C1 segment of cervical spinal cord (tissue), 14 donors: ENCODE data around the gene NLN.
A peak's percentile ranks its signal among the peaks of the same experiment; 100 is the strongest.
"Not testable (repeated sequence)": the region's sequence is repeated elsewhere in the genome, so short reads cannot be mapped to it uniquely, and the experiment has no call there.

Experiments
- DNase-seq, 14 donors: peaks; one replicate each; lab custom pipeline; 2025; lab: John Stamatoyannopoulos, UW

Gene NLN

DNA sequence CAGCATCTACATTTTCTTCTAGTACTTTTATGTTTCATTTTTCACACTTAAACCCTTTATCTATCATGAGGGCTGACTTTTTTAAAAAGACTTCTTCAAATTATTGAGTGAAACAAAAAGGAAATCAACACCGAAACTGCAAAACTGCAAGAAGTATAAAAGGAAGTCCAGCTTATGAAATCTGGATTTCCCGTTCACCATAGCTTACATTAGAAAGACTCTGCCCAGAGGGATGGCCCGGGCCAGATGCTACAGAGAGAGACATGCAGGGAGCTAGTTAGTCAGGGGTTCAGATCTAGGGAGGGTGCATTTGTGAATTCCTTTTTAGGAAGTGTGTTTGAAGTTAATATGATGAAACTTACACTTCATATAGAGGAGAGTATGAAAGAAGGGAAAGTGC is 10.0 kb downstream of the NLN start:
- DNase-seq, result not testable (repeated sequence)

DNA sequence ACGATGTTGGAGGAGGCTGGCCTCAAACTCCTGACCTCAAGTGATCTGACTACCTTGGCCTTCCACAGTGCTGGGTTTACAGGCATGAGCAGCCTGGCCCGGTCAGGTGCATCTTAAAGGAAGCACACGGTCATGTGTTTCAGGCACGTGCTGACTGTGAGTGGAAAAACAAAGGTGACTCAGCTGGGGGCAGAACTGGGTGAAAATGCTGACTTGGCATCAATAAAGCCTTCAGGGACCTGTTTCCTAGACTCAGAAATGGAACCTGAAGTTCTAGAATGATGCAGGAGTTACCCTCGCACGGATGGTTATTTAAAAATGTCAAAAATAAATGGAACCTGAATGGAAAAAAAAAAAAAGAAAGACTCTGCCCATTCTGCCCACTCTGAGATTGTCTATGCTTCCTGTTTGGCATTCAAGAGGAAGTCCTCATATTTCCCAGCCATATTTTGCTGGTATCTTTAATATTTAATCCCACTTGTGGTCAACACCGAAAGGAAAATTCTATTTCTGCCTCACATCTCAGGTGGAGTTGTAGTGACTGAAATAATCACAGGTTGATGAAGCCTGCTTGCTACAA is 12.3 kb downstream of the NLN start:
- not testable (repeated sequence) for DNase-seq

DNA sequence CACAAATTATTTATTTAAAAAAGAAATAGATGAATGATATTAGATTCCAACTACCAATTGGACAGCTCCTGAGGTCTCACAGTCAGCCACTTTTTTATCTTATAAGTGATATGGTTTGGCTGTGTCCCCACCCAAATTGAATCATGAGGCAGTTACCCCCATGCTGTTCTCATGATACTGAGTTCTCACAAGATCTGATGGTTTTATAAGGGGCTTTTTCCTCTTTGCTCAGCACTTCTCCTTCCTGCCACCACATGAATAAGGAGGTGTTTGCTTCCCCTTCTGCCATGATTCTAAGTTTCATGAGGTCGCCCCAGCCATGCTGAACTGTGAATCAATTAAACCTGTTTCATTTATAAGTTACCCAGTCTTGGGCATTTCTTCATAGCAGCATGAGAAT is 12.9 kb downstream of the NLN start:
- DNase-seq, result no peak

DNA sequence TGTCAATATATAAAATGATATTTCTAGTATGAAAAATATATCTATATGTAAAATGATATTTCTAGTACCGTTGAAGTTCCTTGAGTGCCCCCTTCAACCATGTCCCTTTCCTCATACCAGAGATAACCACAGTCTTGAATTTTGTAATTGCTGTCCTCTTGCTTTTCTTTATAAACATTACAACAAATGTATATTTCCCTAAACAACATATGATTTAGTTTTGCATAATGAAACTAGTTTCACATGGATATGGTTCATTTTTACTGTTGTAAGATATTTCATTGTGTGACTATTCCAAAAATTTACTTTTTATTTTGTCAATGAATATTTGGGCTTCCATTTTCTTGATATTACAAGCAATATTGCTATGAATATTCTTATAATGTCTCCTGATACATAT is 14.0 kb downstream of the NLN start:
- DNase-seq, result no peak

DNA sequence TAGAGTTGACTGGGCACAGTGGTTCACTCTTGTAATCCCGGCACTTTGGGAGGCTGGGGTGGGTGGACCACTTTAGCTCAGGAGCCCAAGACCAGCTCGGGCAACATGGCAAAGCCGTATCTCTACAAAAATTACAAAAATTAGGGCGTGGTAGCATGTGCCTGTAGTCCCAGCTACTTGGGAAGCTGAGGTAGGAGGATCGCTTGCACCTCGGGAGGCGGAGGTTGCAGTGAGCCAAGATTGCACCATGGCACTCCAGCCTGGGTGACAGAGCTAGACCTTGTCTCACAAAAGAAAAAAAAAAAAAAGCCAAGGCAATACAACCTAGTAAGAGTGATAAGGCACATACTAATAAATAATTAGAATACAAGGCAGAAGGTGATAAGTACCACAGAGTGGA is 15.8 kb downstream of the NLN start:
- no peak for DNase-seq

DNA sequence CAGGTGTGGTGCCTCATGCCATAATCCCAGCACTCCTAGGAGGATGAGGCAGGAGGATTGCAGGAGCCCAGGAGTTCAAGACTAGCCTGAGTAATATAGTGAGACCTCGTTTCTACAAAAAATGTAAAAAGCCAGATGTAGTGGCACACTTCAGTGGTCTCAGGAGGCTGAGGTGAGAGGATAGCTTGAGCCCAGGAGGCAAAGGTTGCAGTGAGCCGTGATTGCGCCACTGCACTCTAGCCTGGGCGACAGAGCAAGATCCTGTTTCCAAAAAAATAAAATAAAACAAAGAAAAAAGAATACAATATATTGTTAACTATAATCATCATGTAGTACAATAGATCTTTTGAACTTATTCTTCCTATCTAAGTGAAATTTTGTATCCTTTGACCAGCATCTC is 16.3 kb downstream of the NLN start:
- DNase-seq, result no peak

DNA sequence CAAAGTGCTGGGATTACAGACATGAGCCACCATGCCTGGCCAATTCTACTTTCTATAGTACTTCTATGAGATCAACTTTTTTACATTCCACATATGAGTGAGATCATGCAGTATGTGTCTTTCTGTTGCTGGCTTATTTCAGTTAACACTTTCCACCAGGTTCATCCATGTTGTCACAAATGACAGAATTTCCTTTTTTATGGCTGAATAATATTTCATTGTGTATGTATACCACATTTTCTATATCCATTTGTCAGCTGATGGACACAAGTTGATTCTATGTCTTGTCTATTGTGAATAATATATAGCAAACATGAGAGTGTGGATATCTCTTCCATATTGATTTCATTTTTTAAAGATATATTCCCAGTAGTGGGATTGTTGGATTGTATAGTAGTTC is 17.2 kb downstream of the NLN start:
- no peak for DNase-seq

DNA sequence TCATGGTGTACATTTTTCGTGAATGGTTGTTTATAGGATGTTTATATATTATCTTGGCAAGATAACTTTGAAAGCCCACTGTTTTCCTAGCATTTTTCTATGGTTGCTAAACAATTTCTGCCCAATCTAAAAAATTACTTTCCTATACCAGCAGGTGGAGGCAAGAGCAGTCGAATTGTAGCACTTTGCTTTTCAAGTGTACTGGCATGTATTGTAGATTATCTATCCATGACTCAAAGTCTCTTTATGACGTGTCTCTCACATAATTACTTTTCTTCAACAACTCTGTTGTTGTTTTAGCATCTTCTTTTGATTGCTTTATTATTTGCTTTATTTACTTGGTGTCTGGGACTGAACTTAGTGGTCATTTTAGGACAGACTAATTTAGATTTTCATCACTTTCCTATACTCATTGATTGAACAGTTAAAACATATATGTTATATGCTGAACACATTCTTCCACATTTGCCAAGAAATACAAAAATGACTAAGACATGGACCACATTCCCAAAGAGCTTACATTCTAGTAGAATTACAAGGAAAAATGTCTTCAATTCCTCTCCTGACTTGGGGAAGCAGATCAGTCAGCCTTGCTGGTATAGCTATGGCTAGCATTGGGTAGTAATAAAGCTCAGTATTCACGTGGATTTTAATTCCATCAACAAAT is 20.7 kb downstream of the NLN start:
- DNase-seq, result no peak

DNA sequence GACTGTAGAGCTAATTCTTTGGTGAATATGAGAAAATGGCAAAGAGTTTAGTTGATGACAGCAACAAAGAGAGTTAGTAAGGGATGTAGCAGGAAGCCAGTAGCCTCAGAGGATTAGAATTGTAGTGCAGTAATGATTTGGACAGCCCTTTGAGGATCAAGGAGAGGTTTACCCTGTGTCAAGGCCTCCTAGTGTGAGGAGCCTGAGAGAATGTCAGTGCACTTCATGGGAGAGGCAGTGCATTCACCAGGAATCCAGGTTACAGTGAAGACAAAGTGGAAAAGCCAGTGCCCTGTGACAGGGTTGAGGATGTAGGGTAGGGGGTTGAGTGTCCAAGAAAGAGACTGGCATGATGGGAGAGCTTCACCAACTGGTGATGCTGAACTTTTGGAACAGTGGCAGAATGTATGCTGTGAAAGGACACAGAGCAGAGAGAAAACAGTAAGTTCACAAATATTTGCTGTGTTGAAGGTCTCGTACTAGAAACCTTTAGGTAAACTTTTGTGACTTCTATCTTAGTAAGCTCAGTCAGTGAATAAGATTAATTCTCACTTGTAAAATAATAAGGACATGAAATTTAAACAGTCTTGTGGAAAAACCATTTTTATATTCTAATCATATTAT is 27.3 kb downstream of the NLN start:
- no peak for DNase-seq

DNA sequence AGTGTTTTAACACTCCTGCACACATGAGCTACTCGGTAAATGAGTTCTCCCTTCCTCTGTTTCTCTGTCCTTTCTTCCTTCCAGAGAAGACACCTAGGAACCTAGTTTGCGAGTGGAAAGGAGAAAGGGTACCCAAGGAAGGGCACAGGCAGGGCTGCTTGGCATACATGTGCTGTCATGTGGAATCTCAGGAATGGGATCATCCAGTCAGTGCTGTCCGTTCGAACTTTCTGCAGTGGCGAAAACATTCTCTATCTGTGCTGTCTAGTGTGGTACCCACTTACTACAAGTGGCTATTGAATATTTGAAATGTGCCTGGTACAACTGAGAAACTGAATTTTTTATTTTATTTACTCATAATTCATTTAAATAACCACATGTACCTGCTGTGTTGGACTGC is 28.0 kb downstream of the NLN start:
- DNase-seq, result no peak

DNA sequence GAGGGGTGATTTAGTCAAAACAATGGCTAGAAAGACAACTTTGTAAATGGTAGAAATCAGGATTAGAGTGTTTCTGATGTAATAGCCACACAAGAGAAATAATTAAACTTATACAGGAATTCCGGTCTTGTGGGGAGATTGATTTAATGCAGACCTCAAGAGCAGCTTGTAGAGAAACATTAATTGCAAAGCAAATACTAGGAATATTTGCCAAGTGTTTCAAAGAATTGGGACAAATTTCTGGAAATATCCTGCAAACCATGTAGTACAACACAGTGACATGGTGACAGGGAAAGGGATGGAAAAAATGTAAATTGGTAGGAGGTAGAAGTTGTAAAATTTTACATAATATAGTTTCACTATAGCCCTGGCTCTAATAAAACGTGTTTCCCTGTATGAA is 28.9 kb downstream of the NLN start:
- no peak for DNase-seq

DNA sequence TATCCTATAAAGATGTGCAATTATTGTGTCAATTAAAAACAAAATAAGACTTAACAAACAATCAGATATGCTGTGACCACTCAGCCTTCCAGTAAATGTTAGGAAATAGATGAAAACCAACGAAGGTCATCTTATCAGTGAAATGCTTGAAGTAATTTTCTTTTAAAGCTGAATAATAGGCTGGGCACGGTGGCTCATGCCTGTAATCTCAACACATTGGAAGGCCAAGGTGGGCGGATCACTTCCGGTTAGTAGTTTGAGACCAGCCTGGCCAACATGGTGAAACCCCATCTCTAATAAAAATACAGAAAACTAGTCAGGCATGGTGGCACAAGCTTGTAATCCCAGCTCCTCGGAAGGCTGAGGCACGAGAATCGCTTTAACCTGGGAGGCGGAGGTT is 31.2 kb downstream of the NLN start:
- no peak for DNase-seq

DNA sequence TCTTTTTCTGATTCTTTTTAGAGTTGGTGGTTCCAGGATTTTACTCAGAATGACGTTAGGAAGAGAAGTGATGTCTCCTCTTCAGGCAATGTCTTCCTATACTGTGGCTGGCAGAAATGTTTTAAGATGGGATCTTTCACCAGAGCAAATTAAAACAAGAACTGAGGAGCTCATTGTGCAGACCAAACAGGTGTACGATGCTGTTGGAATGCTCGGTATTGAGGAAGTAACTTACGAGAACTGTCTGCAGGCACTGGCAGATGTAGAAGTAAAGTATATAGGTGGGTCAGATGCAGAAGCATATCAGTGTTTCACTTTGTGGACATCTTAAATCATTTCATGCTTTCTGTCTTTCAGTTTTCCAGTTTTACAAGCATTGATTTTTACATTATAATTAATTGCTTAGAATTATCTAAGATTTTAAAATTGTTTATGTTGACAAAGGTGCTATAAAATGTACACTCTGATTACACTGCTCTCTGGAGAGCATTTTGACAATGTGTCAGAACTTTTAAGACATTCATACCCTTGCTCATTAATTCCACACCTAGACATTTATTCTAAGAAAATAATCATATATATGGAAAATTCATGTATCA is 36.6 kb downstream of the NLN start:
- DNase-seq, result no peak

DNA sequence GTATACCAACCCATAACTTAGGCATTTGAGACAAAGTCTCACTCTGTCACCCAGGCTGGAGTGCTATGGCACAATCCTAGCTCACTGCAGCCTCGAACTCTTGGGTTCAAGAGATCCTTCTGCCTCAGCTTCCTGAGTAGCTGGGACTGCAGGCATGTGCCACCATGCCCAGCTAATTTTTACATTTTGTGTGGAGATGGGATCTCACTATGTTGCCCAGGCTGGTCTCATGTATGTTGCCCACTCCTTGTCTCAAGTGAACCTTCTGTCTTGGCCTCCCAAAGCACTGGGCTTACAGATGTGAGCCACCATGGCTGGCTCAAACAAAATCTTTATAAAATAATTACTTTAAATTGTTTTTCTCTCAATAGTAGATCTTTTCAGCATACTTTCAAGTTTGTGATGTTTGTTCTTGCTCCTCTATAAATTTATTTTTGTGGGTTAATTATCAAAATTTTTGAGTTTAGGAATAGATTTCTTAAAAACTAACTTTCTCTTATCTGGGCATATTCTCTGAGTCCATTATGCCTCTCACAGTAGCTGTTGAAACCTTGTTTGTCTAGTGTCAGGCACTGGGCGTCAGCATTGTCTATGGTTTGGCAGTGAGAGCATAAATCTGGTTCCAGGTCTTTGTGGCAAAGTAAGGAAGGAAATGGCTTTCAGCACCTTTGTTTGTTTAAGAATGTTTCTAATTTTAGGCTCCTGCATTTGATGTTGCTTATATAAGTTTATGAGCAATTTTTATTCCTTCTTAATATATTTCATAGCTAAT is 38.7 kb downstream of the NLN start:
- DNase-seq, result peak in 8 of 14 donors; percentile 3 to 55 (median 35)

DNA sequence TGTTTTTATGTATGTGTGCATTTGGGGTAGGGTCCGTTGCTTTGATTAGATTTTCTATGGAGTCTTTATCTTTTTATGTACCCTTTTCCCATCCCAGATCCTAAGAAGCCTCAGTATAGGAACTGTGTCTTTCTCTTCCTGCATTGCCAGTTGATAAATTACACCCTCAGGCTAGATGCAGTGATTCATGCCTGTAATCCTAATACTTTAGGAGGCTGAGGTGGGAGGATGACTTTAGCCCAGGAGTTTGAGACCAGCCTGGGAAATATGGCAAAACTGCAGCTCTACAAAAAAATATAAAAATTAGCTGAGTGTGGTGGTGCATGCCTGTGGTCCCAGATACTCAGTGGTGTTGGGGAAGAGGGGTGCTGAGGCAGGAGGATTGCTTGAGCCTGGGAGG is 40.2 kb downstream of the NLN start:
- no peak for DNase-seq

DNA sequence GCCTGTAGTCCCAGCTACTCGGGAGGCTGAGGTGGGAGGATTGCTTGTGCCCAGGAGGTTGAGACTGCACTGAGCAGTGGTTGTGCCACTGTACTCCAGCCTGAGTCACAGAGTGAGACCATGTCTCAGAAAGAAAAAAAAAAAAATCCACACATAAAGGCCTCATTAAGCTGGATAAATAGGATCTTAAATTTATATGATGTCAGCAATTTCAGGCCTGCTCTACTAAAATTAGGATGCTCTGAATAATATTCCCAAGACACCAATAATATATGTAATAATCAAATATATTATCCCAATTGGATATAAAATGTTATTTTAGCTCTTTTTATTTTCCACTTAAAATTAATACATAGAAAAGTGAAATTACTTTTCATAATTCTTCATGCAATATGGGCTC is 43.6 kb downstream of the NLN start:
- DNase-seq, result no peak

DNA sequence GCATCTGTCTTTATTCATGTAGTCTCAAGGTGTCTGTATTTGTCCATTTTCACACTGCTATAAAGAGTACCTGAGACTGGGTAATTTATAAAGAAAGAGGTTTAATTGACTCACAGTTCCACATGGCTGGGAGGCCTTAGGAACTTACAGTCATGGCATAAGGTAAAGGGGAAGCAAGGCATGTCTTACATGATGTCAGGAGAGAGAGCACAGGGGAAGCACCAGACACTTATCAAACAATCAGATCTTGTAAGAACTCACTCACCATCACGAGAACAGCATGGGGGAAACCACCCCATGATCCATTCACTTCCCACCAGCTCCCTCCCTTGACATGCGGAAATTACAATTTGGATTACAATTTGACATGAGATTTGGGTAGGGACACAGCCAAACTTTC is 44.2 kb downstream of the NLN start:
- DNase-seq, result no peak

DNA sequence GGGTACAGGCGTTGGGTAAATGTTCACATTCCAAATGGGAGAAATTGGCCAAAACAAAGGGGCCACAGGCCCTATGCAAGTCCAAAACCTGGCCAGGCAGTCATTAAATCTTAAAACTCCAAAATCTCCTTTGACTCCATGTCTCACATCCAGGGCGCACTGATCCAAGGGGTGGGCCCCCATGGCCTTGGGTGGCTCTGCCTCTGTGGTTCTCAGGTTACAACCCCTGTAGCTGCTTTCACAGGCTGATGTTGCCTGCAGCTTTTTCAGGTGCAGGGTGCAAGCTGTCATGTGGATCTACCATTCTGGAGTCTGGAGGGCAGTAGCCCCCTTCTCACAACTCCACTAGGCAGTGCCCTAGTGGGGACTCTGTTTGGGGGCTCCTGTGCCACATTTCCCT is 44.8 kb downstream of the NLN start:
- no peak for DNase-seq

DNA sequence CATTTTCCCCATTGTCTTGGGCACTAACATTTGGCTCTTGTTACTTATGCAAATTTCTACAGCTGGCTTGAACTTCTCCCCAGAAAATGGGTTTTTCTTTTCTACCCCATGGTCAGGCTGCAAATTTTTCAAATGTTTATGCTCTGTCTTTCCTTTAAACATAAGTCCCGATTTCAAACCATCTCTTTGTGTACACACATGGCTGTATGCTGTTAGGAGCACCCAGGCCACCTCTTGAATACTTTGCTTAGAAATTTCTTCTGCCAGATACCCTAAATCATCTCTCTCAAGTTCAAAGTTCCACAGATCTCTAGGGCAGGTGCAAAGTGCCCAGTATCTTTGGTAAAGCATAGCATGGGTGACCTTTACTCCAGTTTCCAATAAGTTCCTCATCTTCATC is 45.6 kb downstream of the NLN start:
- DNase-seq, result no peak

DNA sequence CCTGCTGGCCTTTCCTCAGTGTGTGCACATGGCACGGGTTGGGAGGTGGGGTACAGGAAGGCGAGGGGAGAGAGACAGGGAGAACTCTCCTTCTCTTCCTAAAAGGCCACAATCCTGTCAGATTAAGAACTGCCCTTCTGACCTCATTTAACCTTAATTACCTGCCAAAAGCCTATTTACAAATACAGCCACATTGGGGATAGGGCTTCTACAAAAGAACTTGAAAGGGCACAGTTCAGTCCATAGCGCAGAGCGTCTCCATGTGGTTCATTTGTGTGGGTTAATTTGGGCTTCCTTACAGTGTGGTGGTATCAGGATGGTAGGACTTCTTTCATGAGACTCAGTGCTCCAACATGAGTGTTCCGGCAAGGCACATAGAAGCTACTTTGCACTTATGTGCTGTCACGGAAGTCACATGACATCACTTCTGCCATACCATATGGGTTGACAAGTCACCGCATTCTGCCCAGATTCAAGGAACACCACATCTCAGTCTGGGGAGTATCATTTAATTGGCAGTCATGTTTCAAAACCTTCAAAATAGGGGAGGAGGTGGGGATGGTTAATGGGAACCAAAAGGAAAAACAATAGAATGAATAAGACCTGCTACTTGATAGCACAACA is 46.8 kb downstream of the NLN start:
- no peak for DNase-seq

DNA sequence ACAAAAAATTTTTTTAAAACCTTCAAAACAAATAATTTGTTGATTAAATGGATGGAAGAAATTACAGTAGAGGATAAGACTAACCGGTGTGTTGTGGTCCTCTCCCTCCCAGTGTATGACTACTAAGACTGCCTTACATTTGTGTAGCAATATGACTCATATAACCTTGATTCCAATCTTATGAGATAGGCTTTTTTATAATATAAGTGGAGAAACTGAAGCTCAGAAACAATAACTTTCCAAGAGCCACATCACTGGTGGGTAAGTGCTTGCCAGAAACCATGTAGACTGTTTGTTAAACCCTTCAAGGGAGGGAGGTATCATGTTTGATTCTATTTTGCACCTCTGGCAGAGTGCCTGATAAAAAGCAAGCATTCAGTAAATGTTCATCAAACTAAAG is 47.5 kb downstream of the NLN start:
- no peak for DNase-seq

DNA sequence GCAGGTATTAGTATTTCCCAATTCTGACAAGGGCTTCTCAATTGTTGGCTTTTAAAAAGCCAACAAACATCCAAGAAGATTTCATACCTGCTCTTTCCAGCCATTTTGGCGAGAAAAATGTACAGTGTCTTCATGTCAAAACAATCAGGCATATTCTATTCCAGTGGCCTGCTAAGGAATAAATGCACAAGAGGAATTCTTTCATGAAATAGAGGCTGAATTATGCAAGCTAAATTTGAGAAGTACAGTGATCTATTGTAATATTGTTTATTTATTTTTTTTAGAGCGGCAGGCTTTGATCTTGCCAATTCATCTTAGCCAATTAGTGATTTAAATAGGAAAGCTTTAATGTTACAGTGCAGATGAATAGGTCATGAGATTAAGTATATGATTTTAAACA is 49.3 kb downstream of the NLN start:
- peak in 1 of 14 donors; percentile 16 for DNase-seq
